ENCODE data around the gene CLDN14.

Gene CLDN14

DNA sequence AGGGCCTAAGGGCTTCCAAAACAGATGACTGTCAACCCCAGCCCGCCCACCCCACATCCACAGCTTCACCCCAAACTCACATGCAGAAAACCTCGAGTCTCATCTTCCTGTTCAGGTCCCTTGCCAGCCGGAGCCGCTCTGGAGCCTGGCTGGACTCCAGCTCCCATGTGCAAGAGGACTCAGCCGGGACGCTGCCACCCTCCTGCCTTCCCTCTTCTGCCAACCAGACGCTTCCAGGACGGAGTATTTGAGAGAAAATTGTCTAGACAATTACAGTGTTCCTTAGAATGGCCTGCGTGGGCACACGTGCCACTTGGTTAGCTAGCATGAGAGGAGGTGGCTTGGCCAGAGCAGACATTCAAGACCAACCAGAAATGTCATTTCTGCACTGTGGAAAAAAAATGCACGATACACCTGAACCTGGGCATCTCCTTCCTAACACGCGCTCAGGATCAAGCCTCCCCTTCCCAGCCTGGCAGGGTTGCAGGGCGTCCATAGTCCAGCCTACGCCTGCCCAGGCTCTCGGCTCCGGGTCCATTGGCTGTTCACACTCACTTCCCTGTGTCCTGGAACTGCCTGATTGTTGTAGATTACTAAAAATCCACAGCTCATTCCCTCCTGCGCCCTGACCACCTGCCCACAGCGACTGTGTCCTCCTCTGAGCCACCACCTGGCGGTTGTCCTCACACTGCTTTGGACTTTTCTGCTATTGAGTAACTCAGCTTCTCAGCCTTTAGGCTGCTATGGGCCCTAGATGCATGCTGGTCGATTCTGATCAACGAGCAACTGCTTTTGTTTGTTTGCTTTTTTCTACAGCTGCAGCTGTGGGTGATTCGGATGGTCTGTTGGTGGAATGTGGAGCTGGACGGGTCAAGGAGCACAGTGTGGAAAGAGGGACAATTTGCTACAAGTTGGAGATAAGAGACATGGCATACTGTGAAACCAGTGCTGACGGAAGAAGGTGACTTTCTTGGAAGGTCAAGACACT is at the start of gene CLDN14:
Gene CLDN14, minus strand, starts transcription at position 708 of the 988 bp plus-strand sequence. CDS start 18,427 bp downstream, outside the sequence.
- no peak for DNase-seq (ENCODE audit: low read depth in 2 of 2, low spot score in 1 of 2)

DNA sequence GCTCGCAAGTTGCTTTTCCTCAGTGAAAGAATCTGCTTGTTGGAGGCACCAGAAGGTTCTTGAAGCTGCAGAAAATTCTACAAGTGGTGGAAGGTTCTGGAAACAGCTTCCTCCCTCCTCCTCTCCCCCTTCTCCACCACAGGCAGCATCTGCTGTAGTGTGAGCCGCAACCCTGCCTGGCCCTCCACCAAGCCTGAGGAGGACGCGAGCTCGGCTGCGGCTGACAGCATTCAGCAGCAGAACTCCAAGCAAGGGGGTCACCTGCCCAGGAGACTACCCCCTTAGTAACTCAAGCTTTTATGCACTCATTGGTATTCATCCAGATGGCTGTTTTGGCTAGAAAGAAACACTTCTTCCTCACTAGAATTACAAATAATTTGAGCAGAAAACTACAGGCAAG is 48.8 kb upstream of the CLDN14 start:
- no peak for DNase-seq (ENCODE audit: low read depth in 2 of 2, low spot score in 1 of 2)

DNA sequence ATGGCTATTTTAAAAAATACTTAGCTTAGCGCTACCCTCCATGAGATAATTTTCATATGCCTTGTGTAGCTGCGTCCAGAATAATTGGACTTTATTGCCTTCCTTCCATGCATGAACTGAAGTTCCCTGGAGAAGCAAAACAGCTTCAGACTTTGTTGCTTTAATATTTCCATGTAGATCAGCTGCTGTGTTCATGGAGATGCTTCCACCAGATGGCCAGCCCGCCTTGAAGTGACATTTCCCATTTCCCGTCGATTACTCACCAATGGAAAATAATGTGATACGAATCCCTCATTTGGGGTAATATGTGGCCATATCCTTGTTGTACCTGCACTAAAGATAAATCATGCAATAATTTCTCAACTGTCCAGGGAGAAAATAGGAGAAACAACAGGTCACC is 47.4 kb upstream of the CLDN14 start:
- no peak for DNase-seq (ENCODE audit: low read depth in 2 of 2, low spot score in 1 of 2)

DNA sequence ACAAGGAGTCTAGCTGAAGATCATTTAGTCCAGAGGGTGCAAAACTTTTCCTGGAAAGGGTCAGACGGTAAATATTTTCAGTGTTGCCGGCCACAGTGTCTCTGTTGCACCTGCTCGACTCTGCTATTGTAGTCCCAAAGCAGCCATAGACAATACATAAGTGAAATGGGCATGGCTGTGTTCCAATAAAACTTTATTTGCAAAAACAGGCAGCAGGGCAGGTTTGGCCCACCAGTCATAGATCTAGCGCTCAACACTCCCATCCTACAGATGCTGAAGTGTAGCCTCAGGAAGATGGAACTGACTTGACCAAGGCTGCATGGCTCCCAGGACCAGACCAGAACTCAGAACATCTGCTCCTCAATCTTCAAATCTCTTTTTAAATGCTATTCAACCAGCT is 46.2 kb upstream of the CLDN14 start:
- no peak for DNase-seq (ENCODE audit: low read depth in 2 of 2, low spot score in 1 of 2)

- no peak for DNase-seq (ENCODE audit: low read depth in 2 of 2, low spot score in 1 of 2)
These were observed 44.6 kb upstream of the CLDN14 start for GRCh38 chr21:36524477-36524876.

DNA sequence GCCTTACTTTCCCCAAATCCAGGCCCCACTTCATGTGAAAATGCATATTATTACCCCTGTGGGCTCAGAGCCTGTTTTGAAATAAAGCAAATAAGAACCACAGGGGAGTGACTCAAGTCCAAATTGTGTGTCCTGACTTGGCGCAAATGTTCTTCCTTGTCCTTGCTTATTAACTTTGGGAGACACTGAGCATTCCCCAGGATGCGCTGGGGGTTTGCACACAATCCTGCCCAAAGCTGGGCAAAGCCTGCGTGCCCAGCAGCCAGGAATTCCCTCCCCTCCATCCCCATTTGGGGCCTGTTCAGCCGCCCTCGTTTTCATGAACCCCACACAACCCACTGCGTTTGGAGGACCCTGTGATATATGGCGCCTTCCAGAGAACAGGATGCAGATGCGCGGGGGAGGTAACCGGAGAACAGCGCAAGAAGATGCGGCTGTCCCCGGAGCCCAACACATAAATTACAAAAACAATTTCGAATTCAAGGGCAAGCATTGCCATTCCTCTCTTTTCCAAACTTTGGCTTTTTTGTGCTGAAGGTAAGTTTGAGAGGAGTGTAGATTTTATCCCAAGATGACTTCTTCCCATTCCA is 42.4 kb upstream of the CLDN14 start:
- DNase-seq (ENCODE audit: low read depth in 2 of 2, low spot score in 1 of 2), result no peak

DNA sequence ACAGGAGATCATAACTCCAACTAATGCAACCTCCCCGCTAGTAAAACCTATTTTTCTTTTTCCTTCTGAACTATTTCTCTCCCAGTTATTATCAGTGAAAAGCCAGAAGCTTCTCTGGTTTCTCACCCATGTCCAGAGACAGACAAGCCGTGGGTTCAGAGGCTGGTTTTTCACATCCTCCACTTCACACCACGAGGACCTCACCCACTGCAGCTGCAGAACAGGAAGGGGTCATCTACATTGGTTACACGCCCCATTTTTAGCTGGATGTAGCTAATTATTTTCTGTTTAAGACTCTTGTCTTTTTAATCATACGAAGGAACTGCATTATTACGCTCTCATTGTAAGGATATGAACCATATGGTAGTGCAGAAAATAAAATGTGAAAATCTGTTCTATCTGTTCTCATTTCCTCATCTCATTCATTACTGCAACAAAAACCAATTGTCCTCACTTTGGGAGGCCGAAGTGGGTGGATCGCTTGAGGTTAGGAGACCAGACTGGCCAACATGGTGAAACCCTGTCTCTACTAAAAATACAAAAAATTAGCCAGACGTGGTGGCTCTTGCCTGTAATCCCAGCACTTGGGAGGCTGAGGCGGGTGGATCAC is 39.1 kb upstream of the CLDN14 start:
- no peak for DNase-seq (ENCODE audit: low read depth in 2 of 2, low spot score in 1 of 2)

GRCh38 chr21:36517366-36518075 is 37.6 kb upstream of the CLDN14 start:
- DNase-seq (ENCODE audit: low read depth in 2 of 2, low spot score in 1 of 2), result no peak

GRCh38 chr21:36516281-36516680 is 36.4 kb upstream of the CLDN14 start:
- no peak for DNase-seq (ENCODE audit: low read depth in 2 of 2, low spot score in 1 of 2)

GRCh38 chr21:36513430-36513829 is 33.5 kb upstream of the CLDN14 start:
- no peak for DNase-seq (ENCODE audit: low read depth in 2 of 2, low spot score in 1 of 2)

DNA sequence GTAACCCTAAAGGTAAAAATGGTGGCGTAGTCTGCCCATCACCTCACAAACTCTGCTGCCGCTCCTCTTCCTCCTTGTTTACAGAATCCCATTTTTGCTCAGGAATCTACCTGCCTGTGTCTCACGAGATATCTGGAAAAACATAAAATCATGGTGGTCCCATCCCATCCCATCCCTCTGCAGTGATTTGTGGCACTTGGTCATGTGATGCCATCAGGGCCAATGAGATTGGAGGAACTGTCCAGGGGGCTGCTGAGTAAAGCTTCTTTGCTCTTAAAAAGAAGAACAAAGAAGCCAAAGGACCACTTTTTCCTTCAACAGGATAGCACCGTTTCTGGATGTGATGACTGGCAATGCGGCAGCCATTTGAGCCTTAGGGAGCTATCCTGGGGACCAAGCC is 33.0 kb upstream of the CLDN14 start:
- no peak for DNase-seq (ENCODE audit: low read depth in 2 of 2, low spot score in 1 of 2)

DNA sequence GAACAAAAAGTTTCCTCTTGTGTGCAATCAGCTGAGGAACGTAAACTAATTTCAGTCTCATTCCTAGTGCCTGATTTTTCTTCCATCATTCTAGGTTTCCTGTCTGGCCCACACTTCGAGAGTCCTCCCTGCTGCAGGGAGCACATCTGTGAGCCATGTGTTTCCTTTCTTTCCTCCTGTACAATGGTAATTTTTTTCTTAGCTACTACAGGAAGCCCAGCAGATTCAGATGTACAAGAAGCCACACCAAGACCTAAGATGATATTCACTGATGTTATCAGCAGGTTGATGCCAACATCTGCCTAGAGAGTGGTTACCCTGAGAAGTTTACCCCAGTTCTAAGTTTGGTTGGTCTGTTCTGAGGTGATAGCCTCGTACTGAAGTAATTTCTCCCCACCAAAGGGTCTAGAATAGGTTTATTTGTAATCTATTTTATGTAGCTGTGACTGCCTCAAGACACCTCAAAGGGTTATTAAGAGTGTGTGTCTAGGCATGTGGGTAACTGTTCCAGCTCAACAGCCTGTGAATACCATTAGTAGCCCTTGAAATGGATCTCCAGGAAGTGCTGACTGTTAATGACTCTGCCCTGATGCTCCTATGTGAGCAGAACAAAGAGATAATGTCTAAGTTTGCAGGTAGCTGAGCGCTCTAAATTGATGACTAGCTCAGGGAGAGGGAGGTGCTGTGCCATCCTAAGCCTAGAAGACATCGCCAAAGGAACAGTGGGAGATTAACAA is 31.7 kb upstream of the CLDN14 start:
- no peak for DNase-seq (ENCODE audit: low read depth in 2 of 2, low spot score in 1 of 2)

DNA sequence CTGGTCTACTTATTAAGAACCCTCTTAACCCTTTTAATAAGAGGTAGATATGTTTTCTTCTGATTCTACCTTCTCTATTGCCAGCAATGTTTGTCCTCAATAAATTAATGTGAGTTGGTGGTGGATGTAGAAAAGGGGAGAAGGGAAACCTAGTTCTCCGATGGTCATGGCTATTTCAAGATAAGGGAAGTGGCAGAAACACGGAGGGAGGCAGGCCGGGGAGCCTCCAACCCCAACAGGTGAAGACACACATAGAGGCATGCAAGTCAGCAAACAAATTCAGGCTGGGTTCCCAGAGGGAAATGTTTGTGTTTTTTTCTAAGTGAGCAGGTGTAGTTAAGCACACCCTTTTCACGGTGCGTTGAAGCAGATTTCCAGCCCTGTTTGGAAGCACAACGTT is 31.0 kb upstream of the CLDN14 start:
- no peak for DNase-seq (ENCODE audit: low read depth in 2 of 2, low spot score in 1 of 2)

GRCh38 chr21:36509973-36510664 is 30.2 kb upstream of the CLDN14 start:
- no peak for DNase-seq (ENCODE audit: low read depth in 2 of 2, low spot score in 1 of 2)

GRCh38 chr21:36508948-36509347 is 29.0 kb upstream of the CLDN14 start:
- no peak for DNase-seq (ENCODE audit: low read depth in 2 of 2, low spot score in 1 of 2)

- no peak for DNase-seq (ENCODE audit: low read depth in 2 of 2, low spot score in 1 of 2)
These were observed 27.6 kb upstream of the CLDN14 start for GRCh38 chr21:36507397-36508018.

GRCh38 chr21:36506482-36506881 is 26.6 kb upstream of the CLDN14 start:
- no peak for DNase-seq (ENCODE audit: low read depth in 2 of 2, low spot score in 1 of 2)

GRCh38 chr21:36504067-36505058 is 24.4 kb upstream of the CLDN14 start:
- no peak for DNase-seq (ENCODE audit: low read depth in 2 of 2, low spot score in 1 of 2)
